Astrocyte of the spinal cord (primary cell): ENCODE data around the gene CDR2L.
"Not testable (repeated sequence)": the region's sequence is repeated elsewhere in the genome, so short reads cannot be mapped to it uniquely, and the experiment has no call there.

Source experiments
- DNase-seq: peaks from one replicate; pipeline ENCODE4 v3.0.0; 2011; ENCODE audit warnings: low read depth, low spot score
- H3K4me3 ChIP-seq: 2 replicates; pipeline ENCODE4 v1.5.1; 2011; ENCODE audit warnings: low read depth, mild to moderate bottlenecking, low read length, moderate library complexity
- CTCF ChIP-seq: IDR thresholded peaks from 2 replicates; pipeline ENCODE4 v1.5.1; 2012; ENCODE audit warnings: low read depth, mild to moderate bottlenecking, low read length, inconsistent platforms
- in situ Hi-C: cut with HindIII; loops from 2 replicates; pipeline ENCODE4 v1.10.0; 2017; ENCODE audit warnings: low sequenced_read_pairs

CDR2L gene

GRCh38 chr17:75003957-75004355 is 16.5 kb downstream of the CDR2L start:
- H3K4me3 ChIP-seq: no peak overlapping the region
- DNase-seq: no peak
- no peak for TF ChIP-seq CTCF
- in situ Hi-C loops: no loop called here

- DNase-seq: no peak
- H3K4me3 ChIP-seq: no peak overlapping the region
- no peak for TF ChIP-seq CTCF
- in situ Hi-C loops: no loop called here
These were observed 16.9 kb downstream of the CDR2L start for GRCh38 chr17:75004371-75004770.

GRCh38 chr17:75005291-75005690 is 17.9 kb downstream of the CDR2L start:
- no peak overlapping the region for H3K4me3 ChIP-seq
- TF ChIP-seq CTCF: no peak
- in situ Hi-C loops: no loop called here
- no peak for DNase-seq

GRCh38 chr17:75006084-75006483 is 18.7 kb downstream of the CDR2L start:
- H3K4me3 ChIP-seq, DNase-seq, in situ Hi-C loops: not testable (repeated sequence)

GRCh38 chr17:75006653-75007052 is 19.2 kb downstream of the CDR2L start:
- no peak for TF ChIP-seq CTCF
- in situ Hi-C loops: no loop called here
- DNase-seq: no peak
- no peak overlapping the region for H3K4me3 ChIP-seq

- no peak overlapping the region for H3K4me3 ChIP-seq
- no peak for TF ChIP-seq CTCF
- in situ Hi-C loops: no loop called here
- no peak for DNase-seq
These were observed 20.9 kb downstream of the CDR2L start for GRCh38 chr17:75008373-75008772.

- in situ Hi-C loops: no loop called here
- no peak for DNase-seq
- H3K4me3 ChIP-seq: no peak overlapping the region
- TF ChIP-seq CTCF: no peak
These were observed 21.8 kb downstream of the CDR2L start for GRCh38 chr17:75009139-75009724.
